Liver (tissue), 3 donors: ENCODE measurements around the gene POLN.

ENCODE experiments used
- CTCF ChIP-seq: fragments of 150-350 bp; IDR thresholded peaks from 2 replicates; pipeline ENCODE4 v1.5.1; 2017; ENCODE audit warnings: improper control_type of control experiment, low read depth, low read length; ENCODE audit not compliant: missing input control
- EGR1 ChIP-seq, 2 donors: IDR thresholded peaks; 2 replicates each; pipeline ENCODE4 v1.6.1; 2016 to 2018; ENCODE audit warnings: antibody characterized with exemption in 2 of 2, low read depth in 2 of 2
- HNF4G ChIP-seq: IDR thresholded peaks from 2 replicates; pipeline ENCODE4 v1.6.1; 2016; ENCODE audit warnings: antibody characterized with exemption
- JUND ChIP-seq, 2 donors: IDR thresholded peaks; 2 replicates each; pipeline ENCODE4 v1.6.1; 2016; ENCODE audit warnings: antibody characterized with exemption in 2 of 2
- RAD21 ChIP-seq, 2 donors: IDR thresholded peaks; 2 replicates each; pipeline ENCODE4 v1.6.1; 2016; ENCODE audit warnings: antibody characterized with exemption in 2 of 2, mild to moderate bottlenecking in 2 of 2
- TAF1 ChIP-seq: conservative IDR thresholded peaks from 2 replicates; pipeline ENCODE4 v1.6.1; 2016; ENCODE audit warnings: antibody characterized with exemption, mild to moderate bottlenecking
- donor health status: healthy.
- donor health status: healthy.

GRCh38 chr4:2165391-2165790 lies 76.5 kb downstream of the POLN start:
- TF ChIP-seq CTCF: no peak
- TF ChIP-seq TAF1: no peak
- no peak for TF ChIP-seq RAD21 (IDR thresholded peaks at IDR 0.05)
- TF ChIP-seq JUND (IDR thresholded peaks at IDR 0.05): no peak
- TF ChIP-seq HNF4G: no peak
- no peak for TF ChIP-seq EGR1 (IDR thresholded peaks at IDR 0.05; ENCODE audit: low read depth in 2 of 2)
